Measurements from ENCODE around the gene PID1. TPM values are rescaled to one million over a fixed set of nuclear protein-coding genes. Genes with fewer than 3 reads are reported as not detected.

The PID1 gene, protein sequence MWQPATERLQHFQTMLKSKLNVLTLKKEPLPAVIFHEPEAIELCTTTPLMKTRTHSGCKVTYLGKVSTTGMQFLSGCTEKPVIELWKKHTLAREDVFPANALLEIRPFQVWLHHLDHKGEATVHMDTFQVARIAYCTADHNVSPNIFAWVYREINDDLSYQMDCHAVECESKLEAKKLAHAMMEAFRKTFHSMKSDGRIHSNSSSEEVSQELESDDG
- polyA plus RNA-seq: 12.4 TPM
- long read RNA-seq, donor 1, transcript PID1-203 (3 exons, 2,533 nt): major isoform, 5 of 5 reads
- long read RNA-seq, donor 1, partial matches to known transcripts: 0 of 5 reads
- long read RNA-seq, donor 1, other reads (novel, unspliced or antisense): 0 of 5 reads
- long read RNA-seq, donor 2, transcript PID1-203 (3 exons, 2,533 nt): major isoform, 7 of 7 reads
- long read RNA-seq, donor 2, partial matches to known transcripts: 0 of 7 reads
- long read RNA-seq, donor 2, other reads (novel, unspliced or antisense): 0 of 7 reads
- long read RNA-seq, donor 3: 0 reads
- long read RNA-seq, donor 4: 0 reads
- long read RNA-seq, donor 5, transcript PID1-203 (3 exons, 2,533 nt): major isoform, 14 of 15 reads
- long read RNA-seq, donor 5, partial matches to known transcripts: 0 of 15 reads
- long read RNA-seq, donor 5, other reads (novel, unspliced or antisense): 0 of 15 reads
- long read RNA-seq, donor 6, partial matches to known transcripts: 0 of 1 reads
- long read RNA-seq, donor 6, other reads (novel, unspliced or antisense): 0 of 1 reads
- long read RNA-seq, donor 7, partial matches to known transcripts: 0 of 5 reads
- long read RNA-seq, donor 7, other reads (novel, unspliced or antisense): 0 of 5 reads
- long read RNA-seq, donor 8, transcript PID1-203 (3 exons, 2,533 nt): major isoform, 6 of 6 reads
- long read RNA-seq, donor 8, partial matches to known transcripts: 0 of 6 reads
- long read RNA-seq, donor 8, other reads (novel, unspliced or antisense): 0 of 6 reads
- long read RNA-seq, donor 9, partial matches to known transcripts: 0 of 5 reads
- long read RNA-seq, donor 9, other reads (novel, unspliced or antisense): 0 of 5 reads
- long read RNA-seq, donor 10, transcript PID1-203 (3 exons, 2,533 nt): major isoform, 10 of 10 reads
- long read RNA-seq, donor 10, partial matches to known transcripts: 0 of 10 reads
- long read RNA-seq, donor 10, other reads (novel, unspliced or antisense): 0 of 10 reads
- long read RNA-seq, donor 11, partial matches to known transcripts: 0 of 2 reads
- long read RNA-seq, donor 11, other reads (novel, unspliced or antisense): 0 of 2 reads

DNA sequence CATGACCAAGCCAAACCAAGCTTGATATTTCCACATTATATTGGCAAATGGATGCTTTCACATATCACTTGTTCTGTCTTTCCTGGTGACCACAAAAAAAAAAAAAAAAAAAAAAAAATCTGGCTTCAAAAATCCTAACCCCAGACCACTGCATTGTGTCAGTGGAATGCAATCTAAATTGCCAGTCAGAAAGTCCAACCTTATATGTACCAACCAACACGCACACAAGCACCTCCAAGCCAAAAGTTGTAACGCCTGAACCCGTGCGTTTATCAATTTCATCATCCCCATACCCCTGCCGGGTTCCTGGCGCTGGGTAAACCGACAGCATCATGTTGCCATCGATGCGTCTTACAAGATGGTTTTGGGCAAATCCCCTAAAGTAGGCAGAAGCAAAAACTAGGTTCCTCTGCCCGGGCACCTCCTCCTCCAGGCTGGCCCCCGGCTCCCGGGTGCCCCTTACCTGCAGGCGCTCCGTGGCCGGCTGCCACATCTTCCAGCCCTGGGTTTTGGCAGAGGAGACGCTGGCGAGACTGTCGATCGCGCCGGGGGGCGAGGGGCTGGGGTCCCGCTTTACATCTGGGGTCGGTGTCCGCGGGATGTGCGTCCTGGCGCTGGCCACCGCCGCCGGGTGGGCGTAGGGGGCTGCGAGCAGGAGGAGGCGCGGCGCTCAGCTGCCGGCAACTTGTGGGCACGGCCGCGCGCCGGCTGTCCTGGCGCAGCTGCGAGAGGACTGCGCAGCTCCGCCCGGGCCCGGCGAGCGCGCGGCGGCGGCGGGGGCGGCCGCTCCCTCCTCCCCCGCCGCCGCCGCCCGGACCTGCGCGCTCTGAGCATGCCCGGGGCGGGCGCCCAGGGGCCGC lies at the start of gene PID1:
TSS of gene PID1 (minus strand) at position 737 of the 860 bp plus-strand sequence. CDS start at position 493, 244 bp downstream.
- Histone ChIP-seq H3K4me1 (ENCODE audit: control insufficient read depth, insufficient read depth, low read length) (peaks cover 10% of the 10 kb centered on the region), H3K9me3 (ENCODE audit: control insufficient read depth, low read depth, low read length) (peaks cover 3% of the 10 kb centered on the region), H3K4me3 (ENCODE audit: low read length) (peak within 1 kb of the TSS; percentile 80), H3K36me3 (ENCODE audit: control insufficient read depth, insufficient read depth, low read length) (no peaks in the 10 kb centered on the region), H3K27me3 (ENCODE audit: control insufficient read depth, insufficient read depth, low read length) (no peaks in the 10 kb centered on the region), H3K27ac (ENCODE audit: low read length) (no peak within 1 kb of the TSS)
- DNase-seq: peak; percentile 41 to 70
- no CpG with 5 or more reads among the region's 68 CpGs for WGBS (ENCODE audit: insufficient coverage, low lambda C conversion rate)

DNA sequence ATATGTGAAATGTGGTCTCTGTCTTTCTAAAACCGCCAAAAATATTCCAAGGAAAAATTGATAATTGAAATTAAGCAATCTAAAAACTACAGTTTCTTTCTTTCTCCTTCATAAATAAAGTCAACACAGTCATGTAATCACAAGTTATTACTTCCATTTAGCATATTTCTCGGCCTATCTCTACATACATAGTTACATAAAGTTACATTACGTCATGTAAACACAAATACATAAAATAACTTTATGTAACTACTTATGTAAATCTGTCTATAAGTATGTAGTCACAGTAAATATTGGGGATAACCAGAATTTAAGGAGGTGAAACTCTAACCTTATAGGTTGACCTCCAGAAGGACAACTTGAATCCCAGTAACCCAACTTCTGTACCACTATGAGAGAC lies 48.5 kb upstream of the PID1 start:
- Histone ChIP-seq H3K4me3 (ENCODE audit: low read length) (no peak overlapping the region), H3K4me1 (ENCODE audit: control insufficient read depth, insufficient read depth, low read length) (no peaks in the 10 kb centered on the region), H3K27me3 (ENCODE audit: control insufficient read depth, insufficient read depth, low read length) (no peaks in the 10 kb centered on the region), H3K36me3 (ENCODE audit: control insufficient read depth, insufficient read depth, low read length) (no peaks in the 10 kb centered on the region), H3K27ac (ENCODE audit: low read length) (no peak overlapping the region), H3K9me3 (ENCODE audit: control insufficient read depth, low read depth, low read length) (no peaks in the 10 kb centered on the region)
- WGBS (ENCODE audit: insufficient coverage, low lambda C conversion rate): 83% methylated on average over 3 of the region's 3 CpGs
- DNase-seq: no peak

DNA sequence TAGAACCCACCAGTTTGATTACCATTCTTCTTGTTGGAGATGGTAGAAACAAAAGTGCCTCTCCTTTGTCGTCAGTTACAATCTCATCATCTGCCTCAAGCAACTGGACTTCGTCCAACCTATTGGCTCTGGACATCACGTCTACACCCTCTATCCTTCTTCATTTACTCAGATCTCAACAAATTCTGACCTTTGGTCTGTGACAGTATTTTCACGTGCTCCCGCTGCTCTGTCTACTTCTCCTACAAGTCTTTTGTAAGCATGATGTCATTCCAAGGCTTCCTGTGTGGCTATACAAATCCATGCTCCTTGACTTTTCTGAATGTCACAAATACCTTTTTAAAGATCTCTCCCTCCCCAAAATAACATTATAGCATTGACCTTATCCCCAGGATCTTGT lies 43.0 kb upstream of the PID1 start:
- Histone ChIP-seq H3K4me1 (ENCODE audit: control insufficient read depth, insufficient read depth, low read length) (no peaks in the 10 kb centered on the region), H3K27ac (ENCODE audit: low read length) (no peak overlapping the region), H3K36me3 (ENCODE audit: control insufficient read depth, insufficient read depth, low read length) (no peaks in the 10 kb centered on the region), H3K27me3 (ENCODE audit: control insufficient read depth, insufficient read depth, low read length) (no peaks in the 10 kb centered on the region), H3K9me3 (ENCODE audit: control insufficient read depth, low read depth, low read length) (no peaks in the 10 kb centered on the region), H3K4me3 (ENCODE audit: low read length) (no peak overlapping the region)
- DNase-seq: no peak
- 84% methylated on average over 4 of the region's 5 CpGs for WGBS (ENCODE audit: insufficient coverage, low lambda C conversion rate)

DNA sequence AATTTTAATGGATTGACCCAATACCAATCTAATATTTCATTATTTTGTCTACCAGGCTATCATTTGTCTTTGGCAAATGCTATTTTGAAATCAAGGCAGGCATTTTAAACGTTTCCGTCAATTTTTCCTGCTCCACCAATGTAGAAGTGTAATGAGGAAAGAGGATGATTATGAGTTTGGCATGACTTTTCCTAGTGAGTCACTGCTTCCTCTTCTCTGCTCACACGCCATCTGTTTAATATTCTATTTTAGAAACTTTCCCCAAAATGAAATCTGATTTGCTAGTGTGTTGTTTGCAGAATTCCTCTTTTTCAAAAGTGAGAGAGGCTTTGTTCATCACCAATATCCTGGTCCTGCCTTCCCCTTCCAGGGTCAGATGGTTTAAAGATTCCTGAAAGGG lies 42.5 kb upstream of the PID1 start:
- Histone ChIP-seq H3K27me3 (ENCODE audit: control insufficient read depth, insufficient read depth, low read length) (no peaks in the 10 kb centered on the region), H3K9me3 (ENCODE audit: control insufficient read depth, low read depth, low read length) (no peaks in the 10 kb centered on the region), H3K36me3 (ENCODE audit: control insufficient read depth, insufficient read depth, low read length) (no peaks in the 10 kb centered on the region), H3K4me3 (ENCODE audit: low read length) (no peak overlapping the region), H3K4me1 (ENCODE audit: control insufficient read depth, insufficient read depth, low read length) (no peaks in the 10 kb centered on the region), H3K27ac (ENCODE audit: low read length) (no peak overlapping the region)
- 90% methylated on average over 2 of the region's 3 CpGs for WGBS (ENCODE audit: insufficient coverage, low lambda C conversion rate)
- DNase-seq: no peak

DNA sequence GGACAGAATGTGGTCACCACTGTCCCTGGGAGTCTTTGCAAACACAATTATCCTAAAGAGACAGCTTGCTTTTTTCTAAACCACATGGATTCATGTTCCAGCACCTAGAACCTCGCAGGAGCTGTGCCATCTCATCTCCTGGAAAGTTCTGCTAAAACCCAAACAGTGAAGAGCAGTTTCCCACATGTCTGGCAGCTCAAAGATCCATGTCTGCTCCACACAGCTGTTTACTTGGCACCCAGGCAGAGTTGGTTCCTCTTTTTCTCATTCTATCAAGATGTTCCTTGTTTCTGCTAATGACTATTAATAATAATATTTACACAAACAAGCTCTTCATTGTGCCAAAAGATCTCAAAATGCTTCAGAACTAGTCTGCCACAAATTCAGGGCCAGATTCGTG lies 30.1 kb upstream of the PID1 start:
- H3K9me3 ChIP-seq (ENCODE audit: control insufficient read depth, low read depth, low read length): no peaks in the 10 kb centered on the region
- no peaks in the 10 kb centered on the region for H3K4me1 ChIP-seq (ENCODE audit: control insufficient read depth, insufficient read depth, low read length)
- no peak overlapping the region for H3K27ac ChIP-seq (ENCODE audit: low read length)
- no peaks in the 10 kb centered on the region for H3K27me3 ChIP-seq (ENCODE audit: control insufficient read depth, insufficient read depth, low read length)
- H3K4me3 ChIP-seq (ENCODE audit: low read length): no peak overlapping the region
- DNase-seq: no peak
- H3K36me3 ChIP-seq (ENCODE audit: control insufficient read depth, insufficient read depth, low read length): no peaks in the 10 kb centered on the region
- no CpG with 5 or more reads among the region's 2 CpGs for WGBS (ENCODE audit: insufficient coverage, low lambda C conversion rate)

DNA sequence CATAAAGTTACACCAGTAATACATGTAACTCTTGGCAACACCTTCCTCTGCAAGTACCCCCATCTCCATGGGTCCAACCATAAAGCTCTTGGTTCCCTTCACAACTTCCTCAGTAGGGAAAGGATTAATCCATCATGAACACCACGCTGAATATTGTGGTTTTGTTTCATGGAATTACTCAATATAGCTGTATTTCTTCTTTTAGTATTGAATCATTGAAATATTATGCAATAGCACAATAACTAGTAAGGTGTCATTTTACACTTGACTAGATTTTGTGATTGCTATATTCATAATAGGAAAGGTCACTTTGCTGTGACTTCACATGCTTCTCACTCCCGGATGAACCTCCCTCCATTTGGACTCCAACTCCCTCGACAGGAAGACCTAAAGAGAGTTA lies 29.7 kb upstream of the PID1 start:
- H3K36me3 ChIP-seq (ENCODE audit: control insufficient read depth, insufficient read depth, low read length): no peaks in the 10 kb centered on the region
- no peaks in the 10 kb centered on the region for H3K4me1 ChIP-seq (ENCODE audit: control insufficient read depth, insufficient read depth, low read length)
- WGBS (ENCODE audit: insufficient coverage, low lambda C conversion rate): no CpG with 5 or more reads among the region's 3 CpGs
- DNase-seq: no peak
- H3K9me3 ChIP-seq (ENCODE audit: control insufficient read depth, low read depth, low read length): no peaks in the 10 kb centered on the region
- H3K27me3 ChIP-seq (ENCODE audit: control insufficient read depth, insufficient read depth, low read length): no peaks in the 10 kb centered on the region
- H3K4me3 ChIP-seq (ENCODE audit: low read length): no peak overlapping the region
- no peak overlapping the region for H3K27ac ChIP-seq (ENCODE audit: low read length)

DNA sequence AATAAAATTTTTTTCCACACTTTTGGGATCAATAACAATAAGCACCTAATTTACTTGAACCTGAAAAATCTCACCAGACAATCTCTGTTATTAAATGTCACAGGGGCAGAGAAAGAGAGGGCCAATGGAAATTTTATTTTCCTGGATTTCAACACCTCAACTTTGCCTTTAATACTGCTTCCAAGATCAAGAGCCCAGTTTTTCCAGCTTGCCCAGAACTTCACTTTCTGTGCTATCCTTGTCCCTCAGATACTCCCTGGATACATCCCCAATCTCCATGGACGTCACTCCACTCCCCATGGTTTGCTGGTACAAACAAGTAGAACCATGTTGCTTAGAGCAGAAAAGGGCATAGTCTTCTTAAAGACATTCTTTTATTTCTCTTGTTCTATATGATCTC lies 29.3 kb upstream of the PID1 start:
- WGBS (ENCODE audit: insufficient coverage, low lambda C conversion rate): no CpG with 5 or more reads among the region's 1 CpG
- H3K4me1 ChIP-seq (ENCODE audit: control insufficient read depth, insufficient read depth, low read length): no peaks in the 10 kb centered on the region
- H3K9me3 ChIP-seq (ENCODE audit: control insufficient read depth, low read depth, low read length): no peaks in the 10 kb centered on the region
- H3K36me3 ChIP-seq (ENCODE audit: control insufficient read depth, insufficient read depth, low read length): no peaks in the 10 kb centered on the region
- no peak for DNase-seq
- H3K4me3 ChIP-seq (ENCODE audit: low read length): no peak overlapping the region
- no peaks in the 10 kb centered on the region for H3K27me3 ChIP-seq (ENCODE audit: control insufficient read depth, insufficient read depth, low read length)
- H3K27ac ChIP-seq (ENCODE audit: low read length): no peak overlapping the region

DNA sequence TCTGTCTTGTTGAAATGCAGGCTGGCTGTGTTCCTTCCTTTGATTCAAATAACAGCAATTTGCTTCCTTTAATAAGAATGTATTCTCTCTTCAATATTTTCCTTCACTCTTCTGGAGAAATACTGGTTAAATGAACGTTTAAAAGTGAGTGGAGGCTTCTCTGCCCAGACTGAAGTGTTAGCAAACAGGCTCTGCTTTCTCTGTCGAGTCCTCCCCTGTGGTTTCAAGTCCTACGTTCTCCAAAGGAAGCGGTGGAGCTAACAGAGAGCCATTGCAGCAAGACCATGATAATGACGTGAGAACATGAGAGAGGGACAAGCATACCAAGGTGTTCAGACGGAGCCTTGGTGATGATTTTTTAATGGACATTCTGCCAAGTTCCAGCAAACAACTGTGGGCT lies 26.2 kb upstream of the PID1 start:
- H3K27ac ChIP-seq (ENCODE audit: low read length): no peak overlapping the region
- no peaks in the 10 kb centered on the region for H3K9me3 ChIP-seq (ENCODE audit: control insufficient read depth, low read depth, low read length)
- H3K4me3 ChIP-seq (ENCODE audit: low read length): no peak overlapping the region
- no peaks in the 10 kb centered on the region for H3K4me1 ChIP-seq (ENCODE audit: control insufficient read depth, insufficient read depth, low read length)
- H3K27me3 ChIP-seq (ENCODE audit: control insufficient read depth, insufficient read depth, low read length): no peaks in the 10 kb centered on the region
- no peak for DNase-seq
- no peaks in the 10 kb centered on the region for H3K36me3 ChIP-seq (ENCODE audit: control insufficient read depth, insufficient read depth, low read length)
- 83% methylated on average over 1 of the region's 6 CpGs for WGBS (ENCODE audit: insufficient coverage, low lambda C conversion rate)

DNA sequence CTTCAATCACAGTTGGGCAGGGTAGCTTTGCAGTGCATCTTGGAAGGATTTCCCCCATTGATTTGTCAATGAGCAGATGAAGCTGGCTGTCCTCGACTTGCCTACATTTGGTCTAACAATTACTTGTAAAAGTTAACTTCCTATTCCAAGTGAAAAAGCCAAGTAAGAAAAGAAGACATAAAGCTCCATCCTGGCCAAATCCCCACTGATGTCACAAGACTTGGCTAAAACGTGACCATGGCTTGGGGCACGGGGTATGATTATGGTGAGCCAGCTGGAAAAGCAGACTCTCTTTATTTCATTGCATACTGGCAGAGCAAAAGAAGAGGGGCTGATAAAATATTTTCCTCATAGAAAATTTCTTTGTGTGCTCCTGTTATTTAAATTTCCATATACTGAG lies 25.4 kb upstream of the PID1 start:
- H3K4me1 ChIP-seq (ENCODE audit: control insufficient read depth, insufficient read depth, low read length): no peaks in the 10 kb centered on the region
- no peaks in the 10 kb centered on the region for H3K27me3 ChIP-seq (ENCODE audit: control insufficient read depth, insufficient read depth, low read length)
- no peak for DNase-seq
- no peak overlapping the region for H3K4me3 ChIP-seq (ENCODE audit: low read length)
- H3K9me3 ChIP-seq (ENCODE audit: control insufficient read depth, low read depth, low read length): no peaks in the 10 kb centered on the region
- WGBS (ENCODE audit: insufficient coverage, low lambda C conversion rate): no CpG with 5 or more reads among the region's 3 CpGs
- no peak overlapping the region for H3K27ac ChIP-seq (ENCODE audit: low read length)
- no peaks in the 10 kb centered on the region for H3K36me3 ChIP-seq (ENCODE audit: control insufficient read depth, insufficient read depth, low read length)
